Fibroblast of peridontal ligament (primary cell): ENCODE results near the gene ELL.
"Not testable (repeated sequence)": the region's sequence is repeated elsewhere in the genome, so short reads cannot be mapped to it uniquely, and the experiment has no call there.

ENCODE experiments used
- DNase-seq: peaks from one replicate; pipeline ENCODE4 v3.0.0-alpha.2; 2010; ENCODE audit errors: extremely low read depth

The ELL gene

GRCh38 chr19:18402455-18403248 is 119.2 kb downstream of the ELL start:
- DNase-seq = not testable (repeated sequence)

DNA sequence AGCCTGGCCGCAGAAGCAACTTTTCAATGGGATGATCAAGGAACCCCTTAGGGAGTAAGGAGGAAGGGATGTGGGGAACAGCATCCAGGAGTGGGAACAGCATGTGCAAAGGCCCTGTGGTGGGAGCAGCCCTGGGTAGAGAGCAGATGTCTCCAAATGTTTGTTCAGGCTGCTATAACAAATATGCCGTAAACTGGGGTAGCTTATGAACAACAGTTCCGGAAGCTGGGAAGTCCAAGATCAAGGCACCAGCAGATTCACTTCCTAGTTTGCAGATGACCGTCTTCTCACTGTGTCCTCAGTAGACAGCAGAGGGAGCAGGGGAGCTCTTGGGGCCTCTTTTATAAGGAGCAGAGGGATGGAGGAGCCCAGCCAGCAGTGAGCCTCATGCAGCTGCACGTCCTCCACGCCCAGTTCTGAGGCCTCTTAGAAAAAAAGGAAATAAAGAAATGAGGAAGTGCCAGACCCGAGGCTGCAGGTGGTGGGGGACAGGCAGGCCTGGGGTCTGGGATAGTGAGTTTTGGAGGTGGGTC is 120.2 kb downstream of the ELL start:
- DNase-seq = peak; percentile 80

DNA sequence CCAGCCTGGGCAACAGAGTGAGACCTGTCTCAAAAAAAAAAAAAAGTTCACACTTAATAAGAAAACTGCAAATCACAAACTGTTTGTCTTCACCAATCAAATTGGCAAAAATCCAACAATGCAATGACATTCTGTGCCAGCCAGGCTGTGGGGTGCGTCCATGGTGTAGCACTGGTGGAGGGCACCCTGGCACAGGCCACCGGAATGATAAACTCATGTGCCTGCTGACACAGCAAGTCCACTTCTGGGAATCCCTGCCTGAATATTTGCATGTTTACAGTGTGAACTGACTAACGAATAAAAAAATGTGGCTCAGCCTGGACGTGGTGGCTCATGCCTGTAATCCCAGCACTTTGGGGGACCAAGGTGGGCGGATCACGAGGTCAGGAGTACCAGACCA is 122.9 kb downstream of the ELL start:
- peak; percentile 74 for DNase-seq

DNA sequence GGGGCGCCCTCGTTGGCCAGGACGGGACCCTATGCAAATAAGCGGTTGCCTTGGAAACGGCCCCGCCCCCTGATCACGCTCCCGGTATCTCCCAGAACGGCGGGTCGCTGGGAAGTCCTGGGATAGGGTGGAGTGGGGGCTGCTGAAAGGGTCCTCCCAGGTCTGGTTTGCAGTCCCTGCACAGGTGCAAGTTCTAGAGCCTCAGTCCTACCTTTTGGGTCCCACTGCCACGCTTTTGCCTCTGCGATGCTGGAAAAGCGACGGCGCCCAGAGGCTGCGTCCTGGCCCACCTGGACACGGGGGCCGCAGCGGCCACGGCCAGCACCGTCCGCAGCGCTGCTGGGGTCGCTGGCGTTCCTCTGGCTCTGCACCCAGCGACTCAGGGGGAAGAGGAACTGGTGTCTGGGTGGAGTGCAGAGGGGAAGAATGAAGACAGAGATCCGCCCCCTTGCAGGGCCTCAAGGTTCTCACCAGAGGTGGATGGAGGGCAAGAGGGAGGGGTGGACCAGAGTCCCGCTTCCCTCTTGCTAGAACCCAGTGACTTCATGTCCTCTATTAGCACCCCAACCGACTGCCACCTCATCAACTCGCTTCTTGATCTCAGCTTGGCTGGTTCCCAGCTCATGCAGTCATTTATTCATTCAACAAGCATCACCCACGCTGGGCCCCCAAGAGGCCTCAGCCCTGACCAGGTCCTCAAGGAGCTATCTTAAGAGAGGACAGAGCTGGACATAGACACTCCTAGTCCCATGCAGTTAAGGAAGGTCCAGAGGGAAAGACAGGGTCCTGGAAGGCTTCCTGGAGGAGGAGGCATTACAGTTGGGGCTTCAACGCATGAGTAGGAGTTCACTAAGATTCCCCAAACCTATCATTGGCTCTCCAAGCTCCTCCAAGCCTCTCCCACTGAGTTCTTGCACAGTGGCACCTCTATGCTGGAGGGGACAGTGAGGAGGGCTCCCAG is 124.3 kb downstream of the ELL start, which contains the start of gene LRRC25:
Gene LRRC25, minus strand, starts transcription at position 381 of the 961 bp plus-strand sequence. CDS start 659 bp downstream, outside the sequence.
- DNase-seq = no peak

GRCh38 chr19:18396471-18397241 is 125.2 kb downstream of the ELL start:
- DNase-seq = no peak

DNA sequence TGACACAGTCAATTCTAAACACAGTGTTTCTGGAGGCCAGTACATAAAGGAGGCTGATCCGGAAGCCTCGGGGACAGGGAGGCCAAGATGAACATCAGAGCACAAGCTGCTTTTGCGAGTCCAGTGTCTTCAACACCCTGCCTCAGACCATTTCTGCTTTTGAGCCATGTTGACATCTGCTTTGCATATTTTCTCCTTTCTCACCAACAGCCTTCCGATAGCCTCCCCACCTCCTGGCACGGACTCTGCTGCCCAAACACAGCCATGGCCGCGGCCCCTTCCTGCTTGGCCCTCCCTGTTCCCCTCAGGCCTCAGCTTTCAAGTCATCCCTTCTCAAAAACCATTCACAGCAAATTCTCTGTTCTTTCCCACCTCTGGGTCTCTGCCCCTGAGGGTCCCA is 128.0 kb downstream of the ELL start:
- no peak for DNase-seq

DNA sequence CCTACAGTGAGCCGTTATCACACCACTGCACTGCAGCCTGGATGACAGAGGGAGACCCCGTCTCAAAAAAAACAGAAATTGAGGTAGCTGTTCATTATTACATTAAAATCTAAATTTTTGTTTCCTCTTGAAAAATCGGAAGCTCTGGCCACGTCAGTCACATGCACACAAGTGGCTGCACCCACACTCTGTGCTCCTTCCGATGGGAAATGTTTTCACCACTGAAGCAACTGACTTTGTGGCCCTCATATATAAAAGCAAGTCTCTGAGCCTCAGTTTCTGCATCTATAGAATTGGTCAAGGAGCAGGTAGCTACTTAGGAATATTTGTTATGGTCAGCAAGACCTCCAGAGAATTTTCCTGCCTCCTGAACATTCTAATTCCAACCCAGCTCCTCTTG is 128.9 kb downstream of the ELL start:
- DNase-seq = no peak
